ENCODE measurements around the gene PSKH1.
A peak's percentile ranks its signal among the peaks of the same experiment; 100 is the strongest.
"Not testable (repeated sequence)": the region's sequence is repeated elsewhere in the genome, so short reads cannot be mapped to it uniquely, and the experiment has no call there.

Gene PSKH1

DNA sequence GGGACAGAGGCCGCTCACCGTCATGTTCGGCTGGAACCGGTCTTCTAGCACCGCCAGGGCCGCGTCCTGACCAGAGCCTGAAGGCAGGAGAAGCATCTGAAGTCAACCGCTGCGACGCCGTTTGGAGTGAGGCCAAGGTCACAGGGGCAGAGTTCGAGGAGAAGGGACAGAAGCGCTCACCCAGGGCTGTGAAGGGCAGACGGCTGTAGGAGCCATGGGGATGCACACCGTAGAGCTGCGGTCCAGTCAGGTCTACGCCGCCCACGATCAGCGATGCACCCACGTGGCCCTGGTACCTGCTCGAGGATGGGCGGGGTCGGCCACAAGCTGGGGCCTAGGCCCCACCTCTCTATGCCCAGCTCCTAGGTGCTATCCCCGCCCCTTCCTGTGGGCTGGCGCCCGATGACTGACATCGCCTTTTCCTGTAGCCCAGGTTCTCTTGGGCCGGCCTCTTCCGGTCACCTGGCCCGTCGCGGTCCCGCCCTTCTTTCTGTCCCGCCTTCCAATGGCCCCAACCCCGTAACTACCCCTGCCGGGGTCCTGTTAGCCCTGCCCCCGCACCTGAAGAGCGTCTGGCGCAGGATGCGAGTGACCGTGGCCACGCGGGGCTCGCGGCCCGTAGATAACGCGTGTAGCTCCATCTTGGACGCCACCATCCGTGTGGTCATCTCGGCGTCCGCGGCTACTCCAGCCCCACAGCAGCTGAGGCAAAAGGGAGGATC lies 42.5 kb downstream of the PSKH1 start:
- Histone ChIP-seq H3K4me3 (peak overlapping the region; percentile 88), H3K27ac (peak overlapping the region; percentile 86 to 94)
- DNase-seq (ENCODE audit: low spot score): peak; percentile 94
- TF ChIP-seq, protein P1, sequence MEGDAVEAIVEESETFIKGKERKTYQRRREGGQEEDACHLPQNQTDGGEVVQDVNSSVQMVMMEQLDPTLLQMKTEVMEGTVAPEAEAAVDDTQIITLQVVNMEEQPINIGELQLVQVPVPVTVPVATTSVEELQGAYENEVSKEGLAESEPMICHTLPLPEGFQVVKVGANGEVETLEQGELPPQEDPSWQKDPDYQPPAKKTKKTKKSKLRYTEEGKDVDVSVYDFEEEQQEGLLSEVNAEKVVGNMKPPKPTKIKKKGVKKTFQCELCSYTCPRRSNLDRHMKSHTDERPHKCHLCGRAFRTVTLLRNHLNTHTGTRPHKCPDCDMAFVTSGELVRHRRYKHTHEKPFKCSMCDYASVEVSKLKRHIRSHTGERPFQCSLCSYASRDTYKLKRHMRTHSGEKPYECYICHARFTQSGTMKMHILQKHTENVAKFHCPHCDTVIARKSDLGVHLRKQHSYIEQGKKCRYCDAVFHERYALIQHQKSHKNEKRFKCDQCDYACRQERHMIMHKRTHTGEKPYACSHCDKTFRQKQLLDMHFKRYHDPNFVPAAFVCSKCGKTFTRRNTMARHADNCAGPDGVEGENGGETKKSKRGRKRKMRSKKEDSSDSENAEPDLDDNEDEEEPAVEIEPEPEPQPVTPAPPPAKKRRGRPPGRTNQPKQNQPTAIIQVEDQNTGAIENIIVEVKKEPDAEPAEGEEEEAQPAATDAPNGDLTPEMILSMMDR (IDR thresholded peaks at IDR 0.05): no peak

DNA sequence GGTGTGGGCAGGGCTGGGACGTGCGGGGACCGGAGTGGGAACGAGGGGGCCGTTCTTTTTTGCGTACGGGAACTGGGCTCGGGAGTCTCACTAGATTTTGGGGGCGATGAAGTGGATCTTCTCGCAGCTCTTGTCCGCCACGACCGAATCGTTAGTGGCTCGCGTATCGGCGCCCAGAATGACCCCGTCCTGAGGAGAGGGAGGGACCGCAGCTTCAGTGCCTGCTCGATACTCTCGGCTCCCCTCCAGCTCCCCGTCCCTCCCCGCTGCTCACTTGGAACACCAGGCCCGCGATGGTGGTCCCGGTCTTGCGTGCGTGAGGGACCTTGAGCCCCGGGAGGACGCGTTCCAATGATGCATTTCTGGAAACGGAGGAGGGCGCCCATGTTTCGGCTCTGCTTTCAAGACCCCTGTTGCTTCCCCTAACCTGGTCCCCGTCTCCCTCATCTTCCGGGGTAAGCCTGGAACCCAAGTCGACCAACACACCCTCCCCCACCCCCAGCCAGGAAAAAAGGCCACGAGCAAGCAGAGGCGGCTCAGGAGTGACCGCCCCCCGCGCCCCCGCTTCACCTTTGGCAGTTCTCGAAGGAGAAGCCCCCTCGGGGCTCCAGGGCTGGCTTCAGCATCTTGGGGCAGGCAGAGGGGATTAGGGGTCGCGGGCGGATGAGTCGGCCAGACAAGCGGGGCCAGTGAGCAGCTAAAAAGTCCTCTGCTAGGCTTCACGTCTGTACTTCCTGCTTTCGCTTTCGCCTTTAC lies 43.2 kb downstream of the PSKH1 start, which contains the start of gene PSMB10:
Gene PSMB10 (minus strand): TSS at position 727 of the 756 bp plus-strand sequence. CDS start 101 bp downstream, at position 626.
- TF ChIP-seq, protein P1 (IDR thresholded peaks at IDR 0.05): no peak
- Histone ChIP-seq H3K4me3 (peak within 1 kb of the TSS; percentile 88), H3K27ac (peak within 1 kb of the TSS; percentile 86 to 94)
- DNase-seq (ENCODE audit: low spot score): no peak

DNA sequence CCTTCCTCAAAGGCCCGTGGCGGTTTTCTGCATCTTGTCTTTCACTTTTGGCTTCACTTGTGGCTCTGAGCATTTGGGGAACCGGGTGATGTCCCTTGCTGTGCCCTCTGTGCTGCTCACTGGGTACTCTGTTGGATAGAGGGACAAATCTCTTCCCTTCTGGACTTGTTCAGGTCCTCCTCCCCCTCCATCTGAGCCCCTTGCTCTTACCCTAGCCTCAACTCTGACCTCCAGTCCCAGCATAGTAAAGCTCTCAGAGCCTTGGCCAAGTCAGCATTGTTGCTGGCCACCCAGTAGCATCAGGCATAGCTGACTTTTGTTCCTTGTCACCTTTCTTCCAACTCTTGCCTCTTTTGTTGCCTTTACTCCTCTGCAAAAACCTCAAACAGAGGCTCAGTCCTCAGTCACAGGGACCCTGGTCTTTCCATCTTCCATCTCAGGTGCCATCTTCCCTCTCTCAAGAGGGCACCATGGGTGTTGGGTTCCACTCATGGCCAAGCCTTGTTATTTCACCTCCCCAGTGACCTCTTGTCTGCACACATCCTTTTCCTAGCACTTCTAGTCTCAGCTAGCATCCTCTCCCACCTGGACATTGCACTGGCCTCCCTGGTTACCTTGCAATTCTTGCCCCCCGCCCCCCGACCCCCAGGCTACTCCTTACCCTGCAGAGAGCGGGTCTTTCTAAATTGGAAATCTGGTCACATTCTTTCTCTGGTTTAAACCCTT lies 44.0 kb downstream of the PSKH1 start:
- TF ChIP-seq, protein P1 (IDR thresholded peaks at IDR 0.05): no peak
- Histone ChIP-seq H3K27ac (peak overlapping the region; percentile 86 to 94), H3K4me3 (peak overlapping the region; percentile 88)
- no peak for DNase-seq (ENCODE audit: low spot score)

DNA sequence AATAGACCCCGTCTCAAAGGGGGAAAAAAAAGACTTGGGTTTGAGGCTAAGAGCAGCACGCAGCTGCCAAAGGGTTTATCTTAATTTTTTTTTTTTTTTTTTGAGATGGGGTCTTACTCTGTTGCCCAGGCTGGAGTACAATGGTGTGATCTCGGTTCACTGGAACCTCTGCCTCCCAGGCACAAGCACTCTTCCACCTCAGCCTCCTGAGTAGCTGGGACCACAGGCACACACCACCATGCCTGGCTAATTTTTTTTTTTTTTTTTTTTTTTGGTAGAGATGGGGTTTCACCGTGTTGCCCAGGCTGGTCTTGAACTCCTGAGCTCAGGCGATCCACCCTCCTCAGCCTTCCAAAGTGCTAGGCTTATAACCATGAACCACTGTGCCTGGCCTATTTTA lies 44.7 kb downstream of the PSKH1 start:
- not testable (repeated sequence) for DNase-seq (ENCODE audit: low spot score); H3K4me3 ChIP-seq; H3K27ac ChIP-seq

DNA sequence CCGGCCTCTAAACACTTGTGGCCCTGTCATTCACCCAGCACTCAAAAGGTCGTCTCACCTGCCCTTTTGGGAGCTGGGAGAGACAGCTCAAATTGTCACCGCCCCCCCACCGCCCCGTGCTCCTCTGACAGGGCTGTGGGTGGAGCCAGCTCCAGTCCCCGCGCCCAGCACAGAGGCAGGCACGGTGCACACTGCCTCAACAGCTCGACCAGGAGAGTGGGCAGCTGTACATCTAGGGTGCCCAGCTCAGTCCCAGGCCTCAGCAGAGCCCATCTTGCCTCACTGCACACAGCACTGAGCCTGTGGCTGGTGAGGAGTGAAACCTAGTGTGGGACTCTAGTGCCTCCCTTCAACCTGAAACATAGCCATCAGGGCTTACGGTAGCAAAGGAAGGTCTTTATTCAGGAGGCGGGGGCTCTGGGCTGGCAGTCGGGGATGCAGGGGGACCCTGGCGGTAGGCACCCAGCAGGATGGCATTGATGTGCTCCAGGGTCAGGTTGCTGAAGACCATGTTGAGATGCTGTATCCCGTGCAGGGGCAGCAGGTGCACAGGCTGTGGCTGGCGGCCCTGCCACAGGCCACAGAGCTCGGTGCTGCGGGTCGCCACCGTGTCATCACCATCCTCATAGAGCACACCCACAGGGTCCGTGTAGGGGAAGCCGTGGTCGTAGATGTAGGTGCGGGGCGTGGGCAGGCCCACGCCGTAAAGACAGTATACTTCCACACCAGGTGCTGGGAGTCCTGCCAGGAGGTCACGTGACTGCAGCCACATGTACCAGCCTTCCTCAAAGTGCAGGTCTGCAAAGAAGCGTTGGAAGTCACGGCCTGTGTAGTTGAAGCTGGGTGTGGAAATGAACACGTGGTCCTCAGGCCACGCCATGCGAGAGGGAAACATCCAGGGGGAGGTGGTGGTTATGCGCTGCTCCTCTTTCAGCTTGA lies 46.7 kb downstream of the PSKH1 start:
- no peak overlapping the region for H3K27ac ChIP-seq
- no peak for DNase-seq (ENCODE audit: low spot score)
- TF ChIP-seq, protein P1 (IDR thresholded peaks at IDR 0.05): no peak
- H3K4me3 ChIP-seq: no peak overlapping the region

DNA sequence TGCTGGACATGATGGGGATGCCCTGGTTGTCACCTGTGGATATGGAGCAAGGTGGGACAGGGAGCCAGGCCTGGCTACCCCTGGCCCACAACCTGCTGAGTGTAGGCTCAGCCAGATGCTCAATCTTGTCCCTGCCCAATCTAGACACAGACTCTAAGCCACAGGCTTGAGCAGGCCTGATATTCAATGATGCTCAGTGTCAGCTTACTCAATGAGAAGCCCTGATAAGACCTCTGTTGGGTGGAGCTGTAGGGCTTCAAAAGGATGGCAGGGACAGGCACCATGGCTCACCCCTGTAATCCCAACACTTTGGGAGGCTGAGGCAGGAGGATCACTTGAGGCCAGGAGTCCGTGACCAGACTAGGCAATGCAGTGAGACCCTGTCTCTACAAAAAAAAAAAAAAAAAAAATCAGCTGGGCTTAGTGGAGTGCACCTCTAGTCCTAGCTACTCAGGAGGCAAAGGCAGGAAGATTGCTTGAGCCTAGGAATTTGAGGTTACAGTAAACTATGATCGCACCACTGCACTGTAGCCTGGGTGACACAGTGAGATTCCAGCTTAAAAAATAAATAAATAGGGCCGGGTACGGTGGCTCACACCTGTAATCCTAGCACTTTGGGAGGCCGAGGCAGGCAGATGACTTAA lies 47.5 kb downstream of the PSKH1 start:
- TF ChIP-seq, protein P1 (IDR thresholded peaks at IDR 0.05): no peak
- Histone ChIP-seq H3K27ac (no peak overlapping the region), H3K4me3 (no peak overlapping the region)
- DNase-seq (ENCODE audit: low spot score): no peak

Measured in coronary artery (tissue), 2 donors.